SK-N-SH (cell line): ENCODE measurements around the gene DCANP1. TPM values are rescaled to one million over a fixed set of nuclear protein-coding genes. Genes with fewer than 3 reads are reported as not detected.

Experiments
- CTCF ChIA-PET: fragments of 300-600, 350-600 bp; formaldehyde crosslinking; extraction: SDS; loops from one replicate; lab custom pipeline; 2021; lab: Yijun Ruan, JAX
- POLR2A ChIA-PET: fragments of 350-600 bp; sonication (Branson Sonifier 250); formaldehyde crosslinking; extraction: SDS; loops from one replicate; lab custom pipeline; 2020; ENCODE audit warnings: antibody characterized with exemption, inconsistent platforms; lab: Yijun Ruan, JAX
- DNase-seq: peaks from one replicate; pipeline ENCODE4 v3.0.0; 2012
- H2AFZ ChIP-seq: fragments of 200-600 bp; sonication (generic); 2 replicates; pipeline ENCODE4 v1.8.1; 2016; ENCODE audit warnings: antibody characterized with exemption, mild to moderate bottlenecking, low read depth
- H3F3A ChIP-seq: fragments of 200-600 bp; sonication (generic); replicated peaks from 2 replicates; pipeline ENCODE3; 2016; ENCODE audit warnings: antibody characterized with exemption, mild to moderate bottlenecking; ENCODE audit not compliant: insufficient read depth
- H3K27ac ChIP-seq, 2 experiments: fragments of 200-500 bp in 1 of 2; fragments of 200-600 bp in 1 of 2; sonication (Bioruptor generic) in 1 of 2; sonication (generic), shearing (Covaris generic) in 1 of 2; 2 replicates each; pipeline versions ENCODE4 v1.5.1 to v1.6.1; 2014 to 2016; ENCODE audit warnings: low read depth in 2 of 2, inconsistent platforms in 1 of 2, low read length in 1 of 2, mild to moderate bottlenecking in 1 of 2, mixed read lengths in 1 of 2
- H3K27me3 ChIP-seq: fragments of 200-600 bp; sonication (generic), shearing (Covaris generic); 2 replicates; pipeline ENCODE4 v1.6.1; 2016; ENCODE audit warnings: mixed run types; ENCODE audit not compliant: insufficient read depth
- H3K36me3 ChIP-seq, 2 experiments: fragments of 200-500 bp in 1 of 2; fragments of 200-600 bp in 1 of 2; sonication (Bioruptor generic) in 1 of 2; sonication (generic) in 1 of 2; replicated peaks in 1 of 2; 2 replicates each; pipeline versions ENCODE3 to v1.5.1; 2014 to 2016; ENCODE audit warnings: low read length in 1 of 2, mild to moderate bottlenecking in 1 of 2; ENCODE audit not compliant: insufficient read depth in 2 of 2, control insufficient read depth in 1 of 2
- H3K4me1 ChIP-seq, 2 experiments: fragments of 200-500 bp in 1 of 2; fragments of 200-600 bp in 1 of 2; sonication (Bioruptor generic) in 1 of 2; sonication (generic), shearing (Covaris generic) in 1 of 2; 2 replicates each; pipeline versions ENCODE4 v1.5.1 to v1.6.1; 2014 to 2016; ENCODE audit warnings: low read depth in 1 of 2, low read length in 1 of 2, mixed run types in 1 of 2; ENCODE audit not compliant: insufficient read depth in 2 of 2, control insufficient read depth in 1 of 2
- H3K4me2 ChIP-seq: fragments of 200-600 bp; sonication (generic), shearing (Covaris generic); 2 replicates; pipeline ENCODE4 v1.6.1; 2017; ENCODE audit warnings: mixed run types
- H3K4me3 ChIP-seq, 2 experiments: fragments of 200-500 bp in 1 of 2; fragments of 200-600 bp in 1 of 2; sonication (Bioruptor generic) in 1 of 2; sonication (generic), shearing (Covaris generic) in 1 of 2; 2 replicates each; pipeline versions ENCODE4 v1.5.1 to v1.8.1; 2014 to 2016; ENCODE audit warnings: low read depth in 2 of 2, inconsistent platforms in 1 of 2, low read length in 1 of 2, mild to moderate bottlenecking in 1 of 2, mixed read lengths in 1 of 2, moderate library complexity in 1 of 2
- H3K79me2 ChIP-seq: fragments of 200-600 bp; sonication (generic); 2 replicates; pipeline ENCODE4 v1.8.1; 2017; ENCODE audit warnings: mild to moderate bottlenecking; ENCODE audit not compliant: insufficient read depth
- H3K9ac ChIP-seq: fragments of 200-600 bp; sonication (generic); 2 replicates; pipeline ENCODE4 v1.6.1; 2017; ENCODE audit warnings: mixed run types
- H3K9me2 ChIP-seq: fragments of 200-600 bp; sonication (generic); 2 replicates; pipeline ENCODE4 v1.6.1; 2017; ENCODE audit warnings: mixed run types
- H3K9me3 ChIP-seq: fragments of 200-600 bp; sonication (generic); 2 replicates; pipeline ENCODE4 v1.6.1; 2017; ENCODE audit warnings: mixed run types, mild to moderate bottlenecking, moderate library complexity
- H4K20me1 ChIP-seq: fragments of 200-600 bp; sonication (generic); 2 replicates; pipeline ENCODE4 v1.6.1; 2017; ENCODE audit warnings: mild to moderate bottlenecking, mixed run types; ENCODE audit not compliant: insufficient read depth
- CTCF ChIP-seq: fragments of 200-600 bp; sonication (generic); IDR thresholded peaks from 2 replicates; pipeline ENCODE4 v1.6.1; 2017; ENCODE audit warnings: antibody characterized with exemption, mild to moderate bottlenecking, moderate library complexity
- FOXM1 ChIP-seq: IDR thresholded peaks from 2 replicates; pipeline ENCODE4 v1.4.0; 2012; ENCODE audit warnings: low read depth, mild to moderate bottlenecking
- GATA2 ChIP-seq: sonication (generic); formaldehyde crosslinking; IDR thresholded peaks from 2 replicates; pipeline ENCODE4 v1.5.0; 2020; ENCODE audit warnings: mild to moderate bottlenecking, missing genetic modification reagents
- IRF3 ChIP-seq: fragments of 150-350 bp; IDR thresholded peaks from 2 replicates; pipeline ENCODE4 v1.6.1; 2016; ENCODE audit warnings: mild to moderate bottlenecking, low read depth, low read length
- JUND ChIP-seq: IDR thresholded peaks from 2 replicates; pipeline ENCODE4 v1.4.0; 2012
- MAX ChIP-seq: IDR thresholded peaks from 2 replicates; pipeline ENCODE4 v1.4.0; 2012; ENCODE audit warnings: low read depth
- MEF2A ChIP-seq: IDR thresholded peaks from 2 replicates; pipeline ENCODE4 v1.4.0; 2012; ENCODE audit warnings: low read depth, borderline replicate concordance
- MXI1 ChIP-seq: IDR thresholded peaks from 2 replicates; pipeline ENCODE4 v1.6.1; 2012; ENCODE audit warnings: mild to moderate bottlenecking, low read depth, low read length, improper control_type of control experiment
- NFIC ChIP-seq: IDR thresholded peaks from 2 replicates; pipeline ENCODE4 v1.4.0; 2012; ENCODE audit warnings: borderline replicate concordance
- NRF1 ChIP-seq: IDR thresholded peaks from 2 replicates; pipeline ENCODE4 v1.6.1; 2012; ENCODE audit warnings: low read depth, mild to moderate bottlenecking, low read length
- RFX5 ChIP-seq: IDR thresholded peaks from 2 replicates; pipeline ENCODE4 v1.6.1; 2012; ENCODE audit warnings: mild to moderate bottlenecking, improper control_type of control experiment, low read length
- RXRA ChIP-seq: IDR thresholded peaks from 2 replicates; pipeline ENCODE4 v1.4.0; 2012; ENCODE audit warnings: low read depth, mild to moderate bottlenecking, borderline replicate concordance
- SIN3A ChIP-seq: IDR thresholded peaks from 2 replicates; pipeline ENCODE4 v1.6.1; 2012; ENCODE audit warnings: low read depth, mild to moderate bottlenecking, low read length, moderate library complexity, borderline replicate concordance
- USF2 ChIP-seq: fragments of 150-350 bp; IDR thresholded peaks from 2 replicates; pipeline ENCODE4 v1.6.1; 2017; ENCODE audit warnings: antibody characterized with exemption, low read length, low read depth, borderline replicate concordance
- YY1 ChIP-seq: IDR thresholded peaks from 2 replicates; pipeline ENCODE4 v1.4.0; 2012; ENCODE audit warnings: low read depth, mild to moderate bottlenecking
- ZBTB33 ChIP-seq: IDR thresholded peaks from 2 replicates; pipeline ENCODE4 v1.4.0; 2012; ENCODE audit warnings: low read depth, borderline replicate concordance
- WGBS: methylation state at CpG from one replicate; pipeline ENCODE4 v1.1.6; 2017; ENCODE audit warnings: low lambda C conversion rate; 5-methylcytosine and 5-hydroxymethylcytosine counted together
- polyA plus RNA-seq, 3 experiments: library from polyadenylated mRNA; depleted of rRNA; stranded (reverse); fragments of >200 nt; gene quantifications; 2 replicates each; pipeline ENCODE4 v1.2.3, GENCODE V29; 2012

DCANP1 gene
- polyA plus RNA-seq, 1 of the 3 experiments (the other 2 are of a cell fraction): not detected

GRCh38 chr5:135448071-135448739, 1.1 kb upstream of the DCANP1 start:
- no peaks in the 10 kb centered on the region for H4K20me1 ChIP-seq
- H3K79me2 ChIP-seq: no peaks in the 10 kb centered on the region
- peaks cover 0 to 4% of the 10 kb centered on the region in 2 experiments; a peak in 1 of 4 replicates for H3K4me1 ChIP-seq
- ChIA-PET POLR2A (no interaction called here), CTCF (interaction anchor here (0.9 to 5.5 kb wide), 9 partner anchors 8 to 119 kb away, joined by 3 to 30 read pairs (median 6); no protein-coding TSS in a partner anchor)
- H3K27ac ChIP-seq: no peak overlapping the region
- H3K4me2 ChIP-seq: no peak overlapping the region
- no peak overlapping the region for H3K9ac ChIP-seq
- H3K27me3 ChIP-seq: peaks cover 26% of the 10 kb centered on the region
- WGBS: 47% methylated on average over 9 of the region's 9 CpGs
- no peak overlapping the region for H3K4me3 ChIP-seq
- TF ChIP-seq CTCF (no peak), MAX (no peak), GATA2 (CRISPR knock-in tag) (no peak), JUND (no peak), USF2 (no peak), IRF3 (no peak), MEF2A (no peak), YY1 (no peak), ZBTB33 (no peak), NFIC (no peak), MXI1 (no peak), RXRA (no peak), RFX5 (no peak), NRF1 (no peak), SIN3A (no peak), FOXM1 (no peak)
- H3K9me2 ChIP-seq: no peaks in the 10 kb centered on the region
- DNase-seq: no peak
- H3K36me3 ChIP-seq: no peaks in the 10 kb centered on the region
- no peaks in the 10 kb centered on the region for H3F3A ChIP-seq
- H2AFZ ChIP-seq: no peak overlapping the region
- H3K9me3 ChIP-seq: no peaks in the 10 kb centered on the region
